Memory B cell (primary cell): ENCODE measurements around the gene C1QTNF7.

Experiments
- ATAC-seq: fragments of 150-1000 bp; cut with Tn5 transposase; 2 replicates; pipeline ENCODE4 v1.10.0; 2021; ENCODE audit warnings: low read depth, mild to moderate bottlenecking, moderate library complexity
- DNase-seq, 2 donors: peaks; one replicate each; pipeline ENCODE4 v3.0.0; 2022; ENCODE audit warnings: low spot score in 2 of 2
- H3K27ac Mint-ChIP-seq: one replicate; pipeline ENCODE4 v1.8.0; 2022; ENCODE audit warnings: mild to moderate bottlenecking, moderate library complexity, mixed read lengths
- H3K27me3 Mint-ChIP-seq: one replicate; pipeline ENCODE4 v1.8.0; 2022; ENCODE audit warnings: mixed read lengths
- H3K36me3 Mint-ChIP-seq: one replicate; pipeline ENCODE4 v1.8.0; 2022; ENCODE audit warnings: mild to moderate bottlenecking, mixed read lengths
- H3K4me1 Mint-ChIP-seq: one replicate; pipeline ENCODE4 v1.8.0; 2022; ENCODE audit warnings: mixed read lengths
- H3K4me3 Mint-ChIP-seq: one replicate; pipeline ENCODE4 v1.8.0; 2022; ENCODE audit warnings: mild to moderate bottlenecking, moderate library complexity, mixed read lengths
- H3K9me3 Mint-ChIP-seq: one replicate; pipeline ENCODE4 v1.8.0; 2022; ENCODE audit warnings: mixed read lengths

C1QTNF7 gene

DNA sequence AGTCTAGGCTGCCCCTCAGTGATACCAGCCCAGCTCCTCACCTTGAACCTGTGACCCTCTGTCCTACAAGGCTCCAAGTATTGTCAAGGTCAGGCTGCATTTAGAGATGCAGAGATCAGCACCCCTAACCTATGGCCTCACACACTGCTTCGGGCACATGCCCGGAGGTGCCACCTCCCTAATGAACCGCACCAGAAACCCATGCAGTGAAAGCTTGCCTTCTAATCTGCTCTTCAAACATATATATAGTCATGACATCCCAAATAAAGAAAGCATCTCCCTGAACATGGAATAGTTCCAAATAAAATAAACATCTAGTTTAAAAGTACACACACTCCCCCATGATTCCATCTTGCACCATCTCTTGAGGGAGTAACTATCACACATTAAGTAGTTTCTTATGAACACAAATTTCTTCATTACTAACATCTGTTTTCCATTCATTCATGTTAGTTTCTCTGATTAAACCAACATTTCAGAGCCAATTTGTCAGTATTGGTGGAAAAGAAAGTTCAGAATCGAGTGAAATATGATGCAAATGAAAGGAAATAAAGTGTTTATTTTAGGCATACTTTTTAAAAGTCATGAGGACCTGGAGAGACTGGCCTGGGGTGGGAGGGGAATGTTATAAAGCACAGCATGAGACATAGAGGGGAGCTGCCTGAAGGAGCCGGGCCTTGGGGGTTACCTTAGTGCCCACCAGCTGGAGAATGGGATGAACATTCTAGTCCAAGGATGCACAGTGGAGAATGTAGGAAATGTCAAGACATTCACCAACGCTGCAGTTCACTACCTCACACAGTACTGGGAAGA, 61.0 kb downstream of the C1QTNF7 start:
- DNase-seq (no peak), ATAC-seq (no peak)
- Mint-ChIP-seq H3K4me3 (no peak overlapping the region), H3K36me3 (peaks cover 18% of the 10 kb centered on the region), H3K9me3 (peaks cover 22% of the 10 kb centered on the region), H3K27ac (no peak overlapping the region), H3K4me1 (no peaks in the 10 kb centered on the region), H3K27me3 (peaks cover 2% of the 10 kb centered on the region)

DNA sequence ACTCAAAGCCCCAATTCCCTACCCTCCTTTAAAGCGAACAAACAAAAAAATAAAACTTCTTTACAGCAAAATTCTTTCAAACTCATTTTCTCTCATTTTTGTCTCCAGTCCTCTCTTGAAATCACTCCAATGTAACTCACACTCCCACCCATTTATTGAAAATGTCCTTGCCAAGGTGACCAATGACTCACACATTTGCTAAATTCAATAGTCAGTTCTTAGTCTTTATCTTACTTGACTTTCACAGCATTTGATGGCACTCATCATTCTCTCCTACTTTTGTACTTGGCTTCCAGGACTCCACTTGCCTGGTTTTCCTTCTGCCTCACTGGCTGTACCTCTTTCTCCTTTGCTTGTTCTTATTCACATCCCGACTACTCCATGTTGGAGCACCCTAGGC, 61.7 kb downstream of the C1QTNF7 start:
- Mint-ChIP-seq H3K4me3 (no peak overlapping the region), H3K27me3 (no peaks in the 10 kb centered on the region), H3K4me1 (no peaks in the 10 kb centered on the region), H3K27ac (no peak overlapping the region), H3K36me3 (peaks cover 14% of the 10 kb centered on the region), H3K9me3 (peaks cover 20% of the 10 kb centered on the region)
- no peak for DNase-seq
- no peak for ATAC-seq

DNA sequence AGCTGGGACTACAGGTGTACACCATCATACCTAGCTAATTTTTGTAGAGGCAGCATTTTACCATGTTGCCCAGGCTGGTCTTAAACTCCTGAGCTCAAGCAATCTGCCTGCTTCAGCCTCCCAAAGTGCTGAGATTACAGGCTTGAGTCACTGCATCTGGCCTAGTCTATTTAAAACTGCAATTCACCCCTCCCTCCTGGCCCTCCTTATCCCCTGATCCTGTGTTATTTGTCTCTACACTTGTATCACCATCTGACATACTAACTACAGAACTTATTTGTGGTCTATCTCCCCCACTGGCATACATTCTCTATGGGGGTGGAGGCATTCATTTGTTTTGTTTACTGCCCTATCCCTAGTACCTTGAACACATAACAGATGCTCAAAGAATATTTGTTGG, 65.6 kb downstream of the C1QTNF7 start:
- H3K9me3 Mint-ChIP-seq: peaks cover 12% of the 10 kb centered on the region
- peaks cover 16% of the 10 kb centered on the region for H3K36me3 Mint-ChIP-seq
- no peak overlapping the region for H3K27ac Mint-ChIP-seq
- H3K4me1 Mint-ChIP-seq: no peaks in the 10 kb centered on the region
- H3K27me3 Mint-ChIP-seq: peaks cover 2% of the 10 kb centered on the region
- ATAC-seq: no peak
- no peak overlapping the region for H3K4me3 Mint-ChIP-seq
- no peak for DNase-seq

DNA sequence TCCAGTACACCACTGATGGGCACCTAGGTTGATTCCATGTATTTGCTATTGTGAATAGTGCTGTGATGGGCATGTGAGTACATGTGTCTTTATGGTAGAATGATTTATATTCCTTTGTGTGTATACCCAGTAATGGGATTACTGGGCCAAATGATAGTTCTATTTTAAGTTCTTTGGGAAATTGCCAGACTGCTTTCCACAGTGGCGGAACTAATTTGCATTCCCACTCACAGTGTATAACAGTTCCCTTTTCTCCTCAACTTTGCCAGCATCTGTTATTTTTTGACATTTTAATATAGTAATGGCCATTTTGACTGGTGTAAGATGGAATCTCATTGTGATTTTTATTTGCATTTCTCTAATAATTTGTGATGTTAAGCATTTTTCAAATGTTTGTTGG, 67.8 kb downstream of the C1QTNF7 start:
- Mint-ChIP-seq H3K4me3 (no peak overlapping the region), H3K27me3 (peaks cover 4% of the 10 kb centered on the region), H3K27ac (no peak overlapping the region), H3K36me3 (peaks cover 5% of the 10 kb centered on the region), H3K9me3 (peaks cover 3% of the 10 kb centered on the region), H3K4me1 (no peaks in the 10 kb centered on the region)
- no peak for ATAC-seq
- no peak for DNase-seq
